HG03354 (cell line): ENCODE data around the gene PNLIPRP3.
A peak's percentile ranks its signal among the peaks of the same experiment; 100 is the strongest.

ENCODE experiments used
- ATAC-seq: cut with Tn5 transposase; IDR thresholded peaks from one replicate; pipeline ENCODE4 v1.9.1; 2021; ENCODE audit warnings: mild to moderate bottlenecking; ENCODE audit not compliant: unreplicated experiment, poor library complexity, severe bottlenecking

Gene PNLIPRP3

DNA sequence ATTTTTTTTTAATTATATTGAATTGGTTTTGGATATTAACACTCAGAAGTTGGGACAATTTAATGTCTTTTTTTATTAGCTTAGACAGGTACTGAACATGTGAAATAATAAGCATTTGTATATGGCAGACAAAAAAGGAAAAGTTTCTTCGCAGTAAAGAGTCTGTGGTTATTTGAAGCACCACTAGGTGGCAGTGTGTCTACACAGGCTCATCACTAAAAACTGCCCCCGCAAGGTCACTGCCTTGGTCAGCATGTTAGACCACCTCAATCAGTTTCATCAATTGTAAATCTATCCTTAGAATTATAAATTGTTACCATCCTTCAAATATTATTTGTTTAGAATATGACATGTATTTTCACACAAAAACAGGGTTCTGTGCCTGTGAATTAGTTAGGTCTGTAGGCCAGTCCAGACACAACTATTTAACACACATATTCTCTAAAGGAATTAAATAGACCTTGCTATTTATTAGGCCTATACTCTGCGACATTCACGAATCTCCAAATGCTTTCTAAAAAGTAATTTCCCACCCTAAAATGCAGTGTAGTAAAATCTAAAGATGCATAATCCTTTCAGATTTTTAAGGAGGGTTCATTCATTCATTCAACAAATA lies 17.0 kb downstream of the PNLIPRP3 start:
- peak; percentile 94 for ATAC-seq

DNA sequence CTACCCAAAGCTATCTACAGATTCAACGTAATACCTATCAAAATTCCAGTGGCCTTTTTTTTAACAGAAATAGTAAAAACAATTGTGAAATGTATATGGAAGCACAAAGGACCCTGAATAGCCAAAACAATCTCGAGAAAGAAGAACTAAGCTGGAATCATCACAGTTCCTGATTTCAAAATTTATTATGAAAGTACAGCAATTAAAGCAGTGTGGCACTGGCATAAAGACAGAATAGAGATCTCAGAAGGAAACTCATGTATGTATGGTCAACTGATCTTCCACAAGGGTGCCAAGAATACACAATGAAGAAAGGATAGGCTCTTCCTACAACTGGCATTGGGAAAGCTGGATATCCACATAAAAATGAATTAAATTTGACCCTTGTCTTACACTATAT lies 23.2 kb downstream of the PNLIPRP3 start:
- ATAC-seq = no peak

DNA sequence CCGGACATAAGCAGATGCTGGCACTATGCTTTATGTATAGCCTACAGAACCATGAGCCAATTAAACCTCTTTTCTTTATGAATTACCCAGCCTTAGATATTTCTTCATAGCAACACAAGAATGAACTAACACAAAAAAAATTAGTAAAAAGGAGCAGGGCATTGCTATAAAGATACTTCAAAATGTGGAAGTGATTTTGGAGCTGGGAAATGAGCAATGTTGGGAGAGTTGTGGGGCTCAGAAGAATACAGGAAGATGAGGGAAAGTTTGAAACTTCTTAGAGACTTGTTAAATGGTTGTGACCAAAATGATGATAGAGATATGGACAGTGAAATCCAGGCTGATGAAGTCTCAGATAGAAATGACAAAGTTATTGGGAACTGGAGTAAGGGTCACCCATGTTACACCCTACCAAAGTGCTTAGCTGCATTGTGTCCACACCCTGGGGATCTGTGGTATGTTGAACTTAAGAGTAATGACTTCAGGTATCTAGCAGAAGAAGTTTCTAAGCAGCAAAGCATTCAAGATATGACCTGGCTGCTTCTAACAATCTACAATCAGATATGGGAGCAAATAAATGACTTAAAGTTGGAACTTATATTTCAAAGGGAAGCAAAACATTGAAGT lies 24.2 kb downstream of the PNLIPRP3 start:
- ATAC-seq = no peak

DNA sequence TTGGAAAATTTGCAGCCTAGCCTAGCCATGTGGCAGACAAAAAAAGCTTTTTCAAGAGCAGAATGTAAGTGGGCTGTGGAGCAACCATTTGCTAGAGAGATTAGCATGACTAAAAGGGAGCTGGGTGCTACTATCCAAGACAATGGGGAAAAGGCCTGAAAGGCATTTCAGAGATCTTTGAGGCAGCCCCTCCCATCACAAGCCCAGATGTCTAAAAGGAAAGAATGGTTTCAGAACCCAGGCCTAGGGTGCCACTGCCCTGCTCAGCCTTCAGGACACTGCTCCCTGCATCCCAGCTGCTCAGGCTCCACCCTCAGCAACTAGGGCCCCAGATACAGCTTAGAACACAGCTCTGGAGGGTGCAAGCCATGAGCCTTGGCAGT lies 24.7 kb downstream of the PNLIPRP3 start:
- no peak for ATAC-seq

DNA sequence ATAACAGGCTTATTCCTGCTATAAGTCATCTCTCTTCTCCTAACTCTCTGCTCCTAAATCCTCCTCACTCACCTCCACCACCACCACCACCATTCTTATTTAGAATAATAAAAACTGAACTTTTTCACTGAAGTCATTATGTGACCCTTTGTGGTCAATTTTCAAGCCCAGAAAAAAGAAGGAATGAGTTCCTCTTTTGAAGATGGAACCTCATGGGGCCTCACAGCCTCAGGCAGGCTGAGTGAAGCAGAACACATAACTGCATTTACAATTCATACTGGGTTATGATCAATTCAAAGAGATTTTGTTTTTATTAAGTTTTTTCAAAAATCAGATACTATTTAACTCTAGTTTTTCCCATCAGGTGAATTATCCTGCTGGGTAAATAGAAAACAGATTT lies 29.8 kb downstream of the PNLIPRP3 start:
- ATAC-seq = no peak

DNA sequence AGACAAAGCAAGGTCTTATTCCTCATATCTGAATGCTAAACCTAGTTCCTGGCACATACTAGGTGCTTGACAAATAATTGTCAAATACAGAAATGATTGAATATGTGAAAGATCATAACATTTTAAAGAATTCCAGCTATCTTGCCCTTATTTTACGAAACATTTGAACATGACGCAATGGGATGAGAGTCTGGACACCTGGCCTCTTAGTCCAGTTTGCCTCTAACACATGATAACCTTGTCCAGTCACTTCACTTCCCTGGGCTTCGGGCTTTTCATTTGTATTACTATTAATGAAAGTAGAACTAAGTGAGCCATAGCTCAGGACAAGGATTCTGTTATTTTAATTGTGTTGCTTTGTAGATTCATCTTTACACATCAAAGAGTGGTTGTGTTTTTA lies 32.6 kb downstream of the PNLIPRP3 start:
- no peak for ATAC-seq

DNA sequence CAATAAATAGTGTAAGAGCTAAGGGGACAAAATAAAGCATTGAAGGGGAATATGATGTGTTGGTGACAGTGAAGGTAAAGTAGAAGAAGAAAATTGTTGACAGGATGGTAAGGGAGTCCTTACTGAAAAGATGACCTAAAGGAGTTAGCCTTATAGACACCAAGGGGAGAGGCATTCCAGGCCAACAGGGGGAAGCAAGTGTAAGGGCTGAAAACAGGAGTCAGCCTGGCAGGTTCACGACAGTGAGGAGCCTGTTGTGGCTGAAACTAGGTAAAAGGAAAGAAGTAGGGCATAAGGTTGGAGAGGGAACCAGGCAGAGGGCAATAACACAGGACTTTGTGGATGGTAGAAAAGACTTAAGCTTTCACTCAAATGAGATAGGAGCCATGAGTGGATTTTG lies 34.0 kb downstream of the PNLIPRP3 start:
- ATAC-seq = no peak

DNA sequence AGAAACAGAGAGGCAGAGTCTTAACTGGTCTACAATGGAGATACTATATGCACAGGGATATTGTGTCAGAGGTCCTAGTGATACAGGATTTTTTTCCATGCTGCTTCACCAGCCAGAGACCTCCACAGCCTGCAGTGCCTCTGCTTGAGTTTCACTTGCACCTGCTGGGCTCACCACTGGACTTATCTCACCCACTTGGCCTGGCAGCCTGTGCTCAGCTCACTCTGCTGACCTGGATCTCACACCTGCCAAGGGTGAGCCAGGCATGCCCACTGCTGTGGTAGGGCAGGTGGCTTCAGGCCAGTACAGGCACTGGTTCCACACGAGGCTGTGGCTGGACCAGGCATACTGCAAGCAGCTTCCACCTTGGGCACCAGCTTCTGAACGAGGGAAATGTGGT lies 36.6 kb downstream of the PNLIPRP3 start:
- ATAC-seq = no peak

DNA sequence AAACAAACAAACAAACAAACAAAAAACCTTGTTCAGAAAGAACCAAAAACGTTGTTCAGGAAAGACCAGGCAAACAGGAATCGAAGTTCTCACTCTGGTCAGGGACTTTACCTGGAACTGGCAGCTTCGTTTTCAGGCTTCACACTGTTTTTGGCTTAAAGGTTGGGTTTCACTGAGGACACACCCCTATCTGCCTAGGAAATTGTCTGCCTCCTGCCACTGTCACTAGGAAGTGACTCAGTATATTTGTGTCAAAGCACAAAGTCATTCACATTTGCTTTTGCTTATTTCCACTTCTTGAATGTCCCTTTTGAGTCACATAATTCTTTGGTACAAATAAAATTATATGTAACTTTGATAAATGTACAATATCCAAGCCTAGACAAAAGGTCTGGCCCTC lies 37.9 kb downstream of the PNLIPRP3 start:
- no peak for ATAC-seq

DNA sequence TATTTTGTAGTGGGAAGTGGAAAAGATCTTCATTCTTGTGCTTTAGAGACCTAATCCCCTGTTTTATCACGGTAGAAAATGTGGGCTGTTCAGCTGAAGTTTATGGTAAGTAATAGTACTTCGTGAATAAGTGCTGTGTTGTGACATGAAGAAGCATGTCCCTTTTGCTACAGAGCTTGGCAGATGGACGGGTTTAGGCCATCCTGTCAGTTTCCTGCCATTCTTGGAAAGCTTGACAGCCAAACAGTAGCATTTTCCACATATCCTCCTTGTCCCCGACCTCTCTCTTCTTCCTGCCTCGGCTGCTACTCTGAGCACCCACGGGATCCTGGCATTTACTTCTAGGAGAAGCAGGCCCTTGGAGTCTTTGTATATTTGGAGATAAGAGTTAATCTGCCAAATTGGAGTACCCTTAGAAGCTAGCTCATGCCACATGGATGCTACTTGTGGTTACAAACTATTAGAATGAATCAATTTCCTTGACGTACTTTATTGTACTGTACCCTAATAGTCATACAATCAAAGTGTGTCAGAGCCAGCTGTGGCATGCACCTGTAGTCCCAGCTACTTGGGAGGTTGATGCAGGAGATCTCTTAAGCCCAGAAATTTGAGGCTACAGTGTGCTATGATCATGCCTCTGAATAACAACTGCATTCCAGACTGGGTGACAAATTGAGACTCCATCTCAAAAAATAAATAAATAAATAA lies 39.2 kb downstream of the PNLIPRP3 start:
- ATAC-seq = no peak

DNA sequence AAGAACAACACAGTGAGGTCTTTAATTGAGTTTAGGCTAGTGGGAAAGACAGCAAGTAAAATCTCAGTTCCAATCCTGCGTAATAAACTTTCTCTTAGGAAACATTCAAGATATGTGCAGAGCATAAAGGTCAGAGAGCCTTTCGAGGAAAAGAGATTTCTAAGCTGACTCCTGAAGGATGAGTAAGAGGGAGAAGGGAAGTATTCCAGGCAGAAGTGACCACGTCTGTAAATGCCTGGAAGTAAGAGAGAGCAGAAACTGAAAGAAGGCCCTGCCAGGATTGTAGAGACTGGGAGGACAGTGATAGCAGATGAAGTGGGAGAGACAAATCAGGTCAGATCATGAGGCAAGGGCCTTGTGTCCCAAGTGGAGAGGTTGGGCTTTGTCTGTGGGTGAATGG lies 41.8 kb downstream of the PNLIPRP3 start:
- no peak for ATAC-seq

DNA sequence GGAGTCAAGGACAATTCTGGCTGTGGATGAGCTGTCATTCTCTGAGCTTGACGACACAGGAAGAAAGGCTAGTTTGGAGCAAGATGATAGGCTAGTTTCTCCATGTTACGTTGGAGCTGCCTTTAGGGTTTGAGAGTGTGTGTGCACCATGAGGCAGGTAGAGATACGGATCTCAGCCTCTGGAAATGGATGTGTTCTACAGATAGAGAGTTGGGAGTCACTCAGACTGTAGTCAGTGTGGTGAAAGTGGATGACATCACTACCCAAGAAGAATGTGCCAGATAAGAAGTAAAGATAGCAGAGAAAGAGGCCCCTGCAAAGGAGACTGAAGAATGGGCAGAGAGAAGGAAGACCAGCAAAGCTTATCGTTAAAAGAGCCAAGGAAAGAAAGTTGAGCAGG lies 42.4 kb downstream of the PNLIPRP3 start:
- ATAC-seq = no peak

DNA sequence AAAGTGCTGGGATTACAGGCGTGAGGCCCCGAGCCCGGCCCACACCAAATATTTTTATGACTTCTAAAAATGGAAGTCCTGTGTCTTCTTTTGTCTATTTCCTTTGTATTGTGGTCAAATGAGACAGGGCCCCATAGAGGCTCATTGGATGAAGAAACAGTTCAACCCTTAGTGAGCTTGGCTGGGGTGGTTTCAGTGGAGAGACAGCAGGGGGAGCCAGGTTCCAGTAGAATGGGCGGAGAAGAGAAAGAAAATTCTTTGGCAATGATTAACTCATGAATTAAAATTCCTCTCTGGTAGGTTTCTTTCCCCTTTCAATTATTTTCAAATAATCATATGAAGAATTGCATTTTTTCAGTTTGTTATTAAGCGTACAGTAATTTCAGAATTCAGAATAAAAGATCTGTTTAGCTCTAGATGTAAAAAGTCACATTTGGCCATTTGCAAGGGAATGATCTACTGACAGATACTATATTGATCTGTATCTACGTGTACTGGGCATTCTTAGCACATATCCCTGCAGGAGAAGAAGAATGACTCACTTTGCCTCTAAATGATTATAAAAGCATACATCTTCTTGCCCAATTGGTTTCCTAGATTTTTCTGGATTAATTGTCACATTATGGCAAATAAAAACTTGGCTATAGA lies 43.2 kb downstream of the PNLIPRP3 start:
- ATAC-seq = no peak

DNA sequence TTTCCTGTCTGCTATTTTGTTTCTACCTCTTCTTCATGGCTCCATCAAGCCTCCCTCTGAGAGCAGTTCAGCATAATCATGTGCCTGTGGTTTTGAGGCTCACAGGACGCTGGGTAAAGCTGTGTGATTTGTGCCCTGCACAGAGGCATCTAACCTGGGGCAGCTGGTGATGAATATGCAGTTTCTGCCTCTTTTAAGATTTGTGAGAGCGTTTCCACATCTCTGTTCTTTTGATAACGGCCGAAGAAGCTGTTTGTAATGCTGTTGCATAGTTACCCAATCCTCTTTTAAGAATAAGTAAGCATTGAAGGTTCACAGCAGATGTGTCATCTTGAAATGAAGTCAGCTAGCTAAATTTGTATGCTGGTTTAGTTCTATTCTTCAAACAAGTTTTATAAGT lies 45.2 kb downstream of the PNLIPRP3 start:
- no peak for ATAC-seq

DNA sequence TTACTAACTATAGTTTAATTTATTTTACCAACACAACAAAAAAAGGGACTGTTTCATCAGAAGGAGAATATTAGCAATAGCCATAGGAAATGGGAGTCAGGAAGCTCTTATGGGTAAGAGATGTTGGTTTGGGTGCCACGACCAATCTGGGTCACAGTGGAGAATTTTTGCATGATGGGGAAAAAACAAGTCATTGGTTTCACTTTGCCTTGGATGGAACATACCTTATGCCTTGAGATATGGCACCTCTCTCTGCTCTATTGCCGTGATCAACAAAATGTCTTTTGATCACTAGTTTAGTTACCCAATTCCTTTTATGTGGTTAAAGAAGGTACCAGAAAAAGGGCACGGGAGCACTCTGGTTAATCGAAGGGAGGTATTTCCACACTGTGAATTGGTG lies 48.2 kb downstream of the PNLIPRP3 start:
- no peak for ATAC-seq

DNA sequence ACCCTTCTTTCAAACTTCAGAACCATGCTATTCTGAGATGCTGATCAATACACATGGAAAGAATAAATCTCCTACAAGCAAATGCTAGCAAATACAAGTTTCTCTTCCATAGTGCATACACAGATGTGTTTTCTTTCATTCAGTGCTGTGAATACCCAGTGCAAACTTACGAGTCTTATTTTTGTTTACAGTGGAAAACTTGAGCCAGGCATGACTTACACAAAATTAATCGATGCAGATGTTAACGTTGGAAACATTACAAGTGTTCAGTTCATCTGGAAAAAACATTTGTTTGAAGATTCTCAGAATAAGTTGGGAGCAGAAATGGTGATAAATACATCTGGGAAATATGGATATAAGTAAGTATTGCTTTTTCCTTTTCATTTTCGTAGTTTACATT lies 48.8 kb downstream of the PNLIPRP3 start:
- no peak for ATAC-seq

DNA sequence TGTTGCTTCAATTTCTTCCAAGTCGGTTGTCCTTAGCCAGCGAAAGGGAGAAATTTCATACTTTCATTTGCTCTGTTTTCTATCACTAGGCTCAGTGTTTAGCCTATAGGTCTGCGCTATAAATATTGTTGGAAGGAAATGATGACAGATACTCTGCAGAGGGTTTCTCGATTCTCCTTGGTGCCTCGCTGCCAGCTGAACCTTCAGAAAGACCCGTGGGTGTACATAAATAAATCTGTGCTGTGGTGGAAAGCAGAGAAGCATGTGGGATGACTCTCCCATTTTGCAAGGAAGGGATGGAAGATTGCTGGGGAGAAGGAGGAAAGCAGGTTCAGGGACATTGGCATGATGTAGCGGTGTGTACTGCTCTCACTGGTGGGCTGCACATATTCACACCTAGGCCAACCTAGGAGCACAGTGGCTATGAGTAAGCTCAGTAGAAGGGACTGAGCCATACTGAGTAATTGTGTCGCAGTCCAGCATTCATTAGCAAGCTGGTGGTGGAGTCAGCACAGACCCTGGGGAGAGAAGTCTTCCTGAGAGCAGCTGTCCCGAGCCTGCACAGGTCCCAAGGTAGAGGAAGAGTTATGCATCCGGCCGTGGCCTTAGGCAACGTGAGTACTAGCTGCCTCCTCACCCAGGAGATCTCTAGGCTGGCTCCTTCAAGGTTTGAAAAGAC lies 50.5 kb downstream of the PNLIPRP3 start:
- ATAC-seq = no peak

DNA sequence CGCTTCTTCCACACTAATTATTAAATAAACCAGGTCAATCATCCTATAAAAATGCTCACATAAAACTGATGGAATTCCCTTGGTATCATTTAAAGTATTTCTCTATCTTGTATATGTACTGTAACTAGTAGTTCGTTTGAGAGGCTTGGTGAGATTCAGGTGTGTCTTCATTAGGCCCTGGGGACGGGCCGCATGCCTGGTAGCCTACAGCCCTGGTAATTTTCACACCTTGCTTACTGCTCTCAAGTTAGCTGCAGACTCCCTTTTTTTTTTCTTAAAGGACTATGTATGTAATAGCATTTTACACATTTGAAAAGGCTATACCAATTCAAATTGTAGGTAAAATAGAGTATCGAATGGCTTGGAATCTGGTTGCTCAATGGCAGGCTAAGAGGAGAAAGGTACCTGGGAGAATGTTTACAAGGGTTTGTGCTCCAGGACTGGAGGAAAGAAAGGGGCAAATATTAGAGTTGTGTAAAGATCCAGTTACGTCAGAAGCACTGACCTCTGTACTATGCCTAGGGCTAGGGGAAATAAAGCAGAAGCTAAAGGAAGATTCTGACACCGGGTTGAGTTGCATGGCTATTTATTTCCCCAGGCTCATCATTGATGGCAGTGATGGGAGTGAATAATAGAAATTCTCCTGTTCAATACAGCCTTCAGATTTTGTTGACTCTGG lies 59.3 kb downstream of the PNLIPRP3 start:
- ATAC-seq = no peak

DNA sequence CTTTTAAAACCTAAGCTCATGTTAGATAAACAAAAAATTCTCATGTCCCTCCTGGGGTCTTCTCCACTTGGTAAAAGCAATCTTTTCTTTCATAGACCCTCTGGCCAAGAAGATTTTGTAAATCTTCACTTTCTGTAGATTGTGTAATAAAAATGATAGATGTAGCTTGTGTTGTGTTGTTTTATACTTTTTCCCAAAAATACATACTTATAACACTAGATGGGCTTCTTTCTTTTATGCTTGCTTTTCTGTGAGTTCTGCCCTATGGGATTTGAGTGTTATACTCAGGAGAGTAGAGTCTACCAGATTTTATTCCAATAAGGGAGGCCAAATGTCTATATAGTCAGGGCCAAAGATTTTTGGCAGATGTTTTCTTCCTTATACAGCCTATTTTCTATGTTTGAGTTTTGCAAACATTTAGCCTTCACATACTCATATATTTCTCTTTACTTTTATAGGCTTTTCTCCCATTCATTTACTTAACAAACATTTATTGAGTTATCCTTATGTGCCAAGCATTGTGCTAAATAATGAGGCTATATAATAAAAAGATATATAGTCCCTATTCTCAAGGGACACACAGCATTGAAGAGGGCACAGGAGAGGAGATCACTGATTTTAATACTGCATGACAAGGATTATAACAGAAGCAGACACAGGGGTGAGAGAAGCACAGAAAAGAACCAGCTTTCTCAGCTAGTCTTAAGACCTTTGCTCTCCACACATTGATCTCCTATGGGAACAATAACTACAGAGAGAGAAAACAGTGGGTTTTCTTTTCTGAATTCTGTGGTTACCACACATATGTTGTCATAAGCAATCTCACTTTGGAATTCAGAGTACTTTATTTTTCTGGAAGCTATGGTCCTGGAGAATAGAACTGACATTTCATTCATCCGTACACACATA lies 60.1 kb downstream of the PNLIPRP3 start:
- no peak for ATAC-seq
